ENCODE data around the gene SPHKAP. TPM values are rescaled to one million over a fixed set of nuclear protein-coding genes. Genes with fewer than 3 reads are reported as not detected.

Gene SPHKAP
- total and polyA plus RNA-seq, 10 donors, result 0.02 to 8.2 (median 0.91) TPM; not detected in 1

- DNase-seq, result no peak
- H3K9me3 ChIP-seq, result no peaks in the 10 kb centered on the region
- no peaks in the 10 kb centered on the region for H3K27me3 ChIP-seq (replicated peaks in 1 of 7)
- 63 to 70% (median 69%) methylated on average over 5 of the region's 5 CpGs for WGBS, 5 donors
- H3K27ac ChIP-seq, result no peak overlapping the region
- no peaks in the 10 kb centered on the region for H3K4me1 ChIP-seq
- no peaks in the 10 kb centered on the region for H3K36me3 ChIP-seq
- intact Hi-C loops (cut with DNase I; ENCODE audit: low total_unique reads), result no loop called here
- H3K4me3 ChIP-seq, result no peak overlapping the region
- TF ChIP-seq POLR2AphosphoS5 (IDR thresholded peaks at IDR 0.05) (no peak), CTCF (IDR thresholded peaks at IDR 0.05 in 8 of 11, conservative IDR thresholded peaks at IDR 0.05 in 3 of 11) (peak in 8 of 11 experiments; percentile 11 to 58 (median 42)), POLR2A (IDR thresholded peaks at IDR 0.05) (no peak)
Observed at GRCh38 chr2:228039752-228040534, 141.5 kb downstream of the SPHKAP start.

- H3K27me3 ChIP-seq (replicated peaks in 1 of 7), result no peaks in the 10 kb centered on the region
- 47 to 78% (median 51%) methylated on average over 4 of the region's 4 CpGs for WGBS, 5 donors
- no peaks in the 10 kb centered on the region for H3K36me3 ChIP-seq
- DNase-seq, result no peak
- intact Hi-C loops (cut with DNase I; ENCODE audit: low total_unique reads), result no loop called here
- H3K4me1 ChIP-seq, result no peaks in the 10 kb centered on the region
- H3K9me3 ChIP-seq, result no peaks in the 10 kb centered on the region
- no peak for TF ChIP-seq POLR2AphosphoS5 (IDR thresholded peaks at IDR 0.05)
- TF ChIP-seq CTCF (IDR thresholded peaks at IDR 0.05 in 8 of 11, conservative IDR thresholded peaks at IDR 0.05 in 3 of 11), result no peak
- no peak for TF ChIP-seq POLR2A (IDR thresholded peaks at IDR 0.05)
- H3K4me3 ChIP-seq, result no peak overlapping the region
- no peak overlapping the region for H3K27ac ChIP-seq
Observed at GRCh38 chr2:228038967-228039366, 142.5 kb downstream of the SPHKAP start.

- no peak for DNase-seq
- Histone ChIP-seq H3K36me3 (no peaks in the 10 kb centered on the region), H3K4me1 (no peaks in the 10 kb centered on the region), H3K9me3 (no peaks in the 10 kb centered on the region), H3K27me3 (replicated peaks in 1 of 7) (no peaks in the 10 kb centered on the region), H3K27ac (no peak overlapping the region), H3K4me3 (no peak overlapping the region)
- intact Hi-C loops (cut with DNase I; ENCODE audit: low total_unique reads), result no loop called here
- TF ChIP-seq CTCF (IDR thresholded peaks at IDR 0.05 in 8 of 11, conservative IDR thresholded peaks at IDR 0.05 in 3 of 11) (no peak), POLR2AphosphoS5 (IDR thresholded peaks at IDR 0.05) (no peak), POLR2A (IDR thresholded peaks at IDR 0.05) (no peak)
- 54 to 65% (median 56%) methylated on average over 3 of the region's 3 CpGs for WGBS, 5 donors
Observed at GRCh38 chr2:228037915-228038314, 143.6 kb downstream of the SPHKAP start.

GRCh38 chr2:228023619-228024018 lies 157.9 kb downstream of the SPHKAP start:
- no peak for TF ChIP-seq POLR2A (IDR thresholded peaks at IDR 0.05)
- Histone ChIP-seq H3K4me3 (no peak overlapping the region), H3K27ac (no peak overlapping the region), H3K9me3 (peaks cover 0 to 12% (median 0%) of the 10 kb centered on the region in 8 donors), H3K4me1 (no peaks in the 10 kb centered on the region), H3K36me3 (no peaks in the 10 kb centered on the region), H3K27me3 (replicated peaks in 1 of 7) (no peaks in the 10 kb centered on the region)
- DNase-seq, result no peak
- WGBS, 5 donors, result 79 to 88% (median 85%) methylated on average over 6 of the region's 6 CpGs
- intact Hi-C loops (cut with DNase I; ENCODE audit: low total_unique reads), result no loop called here

Measured in spleen (tissue), 11 donors.